MM.1S (cell line): ENCODE data around the gene TRIM32.

Experiments
- DNase-seq: peaks from one replicate; pipeline ENCODE4 v3.0.0-alpha.2; 2015
- H2AFZ ChIP-seq: fragments of 300-600 bp; sonication (generic); 2 replicates; pipeline ENCODE4 v1.6.0; 2016; ENCODE audit warnings: antibody characterized with exemption, low read length
- H3F3A ChIP-seq: fragments of 300-600 bp; sonication (generic); 2 replicates; pipeline ENCODE4 v1.6.1; 2016; ENCODE audit warnings: mild to moderate bottlenecking, antibody characterized with exemption, low read length, moderate library complexity, mixed read lengths; ENCODE audit not compliant: insufficient read depth
- H3K27ac ChIP-seq: fragments of 300-600 bp; sonication (generic); 2 replicates; pipeline ENCODE4 v1.5.1; 2016; ENCODE audit warnings: mild to moderate bottlenecking, low read length
- H3K27me3 ChIP-seq: fragments of 300-600 bp; sonication (generic); replicated peaks from 2 replicates; pipeline ENCODE4 v1.6.0; 2016; ENCODE audit warnings: low read length; ENCODE audit not compliant: insufficient read depth
- H3K36me3 ChIP-seq: fragments of 300-600 bp; sonication (generic); replicated peaks from 2 replicates; pipeline ENCODE4 v1.6.1; 2016; ENCODE audit warnings: mild to moderate bottlenecking, low read length, mixed read lengths; ENCODE audit not compliant: insufficient read depth
- H3K4me1 ChIP-seq: fragments of 300-600 bp; sonication (generic); 2 replicates; pipeline ENCODE4 v1.6.1; 2016; ENCODE audit warnings: low read length, mixed read lengths
- H3K4me2 ChIP-seq: fragments of 300-600 bp; sonication (generic); 2 replicates; pipeline ENCODE4 v1.6.0; 2016; ENCODE audit warnings: low read depth, low read length
- H3K4me3 ChIP-seq: fragments of 300-600 bp; sonication (generic); 2 replicates; pipeline ENCODE4 v1.5.1; 2016; ENCODE audit warnings: low read length, mixed read lengths
- H3K79me2 ChIP-seq: fragments of 300-600 bp; sonication (generic); 2 replicates; pipeline ENCODE4 v1.6.1; 2016; ENCODE audit warnings: mixed run types, low read length, mixed read lengths
- H3K9ac ChIP-seq: fragments of 300-600 bp; sonication (generic); 2 replicates; pipeline ENCODE4 v1.6.1; 2016; ENCODE audit warnings: low read length, mixed read lengths
- H3K9me2 ChIP-seq: fragments of 300-600 bp; sonication (generic); replicated peaks from 2 replicates; pipeline ENCODE4 v1.6.1; 2016; ENCODE audit warnings: mild to moderate bottlenecking, low read length, mixed read lengths; ENCODE audit not compliant: insufficient read depth
- H3K9me3 ChIP-seq: fragments of 300-600 bp; sonication (generic); replicated peaks from 2 replicates; pipeline ENCODE4 v1.6.1; 2016; ENCODE audit warnings: mild to moderate bottlenecking, low read length, mixed read lengths; ENCODE audit not compliant: insufficient read depth
- H4K20me1 ChIP-seq: fragments of 300-600 bp; sonication (generic); 2 replicates; pipeline ENCODE4 v1.6.1; 2016; ENCODE audit warnings: mild to moderate bottlenecking, low read length, moderate library complexity, mixed read lengths; ENCODE audit not compliant: insufficient read depth
- CTCF ChIP-seq: fragments of 300-600 bp; sonication (generic); IDR thresholded peaks from 2 replicates; pipeline ENCODE4 v1.5.1; 2016; ENCODE audit warnings: antibody characterized with exemption, low read length, mixed read lengths
- EZH2 ChIP-seq: fragments of 300-600 bp; sonication (generic); optimal IDR thresholded peaks from 2 replicates; pipeline ENCODE3; 2017; ENCODE audit warnings: low read depth, mild to moderate bottlenecking, antibody characterized with exemption, low read length, mixed read lengths
- EZH2phosphoT487 ChIP-seq: fragments of 300-600 bp; sonication (generic); IDR thresholded peaks from 2 replicates; pipeline ENCODE4 v1.6.1; 2018; ENCODE audit warnings: antibody characterized with exemption, low read length

Gene TRIM32

GRCh38 chr9:116701940-116702642 lies 15.0 kb downstream of the TRIM32 start:
- Histone ChIP-seq H3K36me3 (peaks cover 8% of the 10 kb centered on the region; the same call in 1 of the 2 replicates), H3K27me3 (no peaks in the 10 kb centered on the region), H3K27ac (no peak overlapping the region), H4K20me1 (no peaks in the 10 kb centered on the region), H3K4me1 (no peaks in the 10 kb centered on the region), H2AFZ (no peak overlapping the region), H3K9ac (no peak overlapping the region), H3K9me2 (no peaks in the 10 kb centered on the region), H3K4me3 (no peak overlapping the region), H3K79me2 (no peaks in the 10 kb centered on the region), H3K9me3 (no peaks in the 10 kb centered on the region), H3K4me2 (no peak overlapping the region), H3F3A (no peaks in the 10 kb centered on the region)
- TF ChIP-seq CTCF = no peak
- TF ChIP-seq EZH2phosphoT487 = no peak
- TF ChIP-seq EZH2 = no peak
- DNase-seq = no peak

GRCh38 chr9:116703634-116704033 lies 16.5 kb downstream of the TRIM32 start:
- Histone ChIP-seq H4K20me1 (no peaks in the 10 kb centered on the region), H3K4me1 (no peaks in the 10 kb centered on the region), H3F3A (no peaks in the 10 kb centered on the region), H3K9me3 (no peaks in the 10 kb centered on the region), H3K27me3 (no peaks in the 10 kb centered on the region), H3K27ac (no peak overlapping the region), H3K79me2 (no peaks in the 10 kb centered on the region), H3K4me3 (no peak overlapping the region), H2AFZ (no peak overlapping the region), H3K9ac (no peak overlapping the region), H3K36me3 (peaks cover 6% of the 10 kb centered on the region; the same call in 1 of the 2 replicates), H3K4me2 (no peak overlapping the region), H3K9me2 (no peaks in the 10 kb centered on the region)
- DNase-seq = no peak
- TF ChIP-seq CTCF (no peak), EZH2phosphoT487 (no peak), EZH2 (no peak)

GRCh38 chr9:116704470-116704869 lies 17.4 kb downstream of the TRIM32 start:
- H3K4me1 ChIP-seq = no peaks in the 10 kb centered on the region
- no peaks in the 10 kb centered on the region for H3F3A ChIP-seq
- H3K4me3 ChIP-seq = no peak overlapping the region
- no peaks in the 10 kb centered on the region for H3K9me3 ChIP-seq
- no peak overlapping the region for H2AFZ ChIP-seq
- H3K27ac ChIP-seq = no peak overlapping the region
- no peaks in the 10 kb centered on the region for H3K36me3 ChIP-seq
- H3K4me2 ChIP-seq = no peak overlapping the region
- H3K79me2 ChIP-seq = no peaks in the 10 kb centered on the region
- no peak overlapping the region for H3K9ac ChIP-seq
- no peaks in the 10 kb centered on the region for H3K27me3 ChIP-seq
- no peaks in the 10 kb centered on the region for H4K20me1 ChIP-seq
- H3K9me2 ChIP-seq = no peaks in the 10 kb centered on the region
- DNase-seq = no peak
- TF ChIP-seq EZH2 (no peak), EZH2phosphoT487 (no peak), CTCF (no peak)
